Mucosa of stomach (tissue), 1 donor: ENCODE data around the gene MAGEF1.

Experiments
- H3K27me3 ChIP-seq: one replicate; pipeline ENCODE4 v1.7.0; 2013; ENCODE audit warnings: mild to moderate bottlenecking, low read length; ENCODE audit not compliant: control insufficient read depth, insufficient read depth
- H3K36me3 ChIP-seq: one replicate; pipeline ENCODE4 v1.7.0; 2013; ENCODE audit warnings: low read length; ENCODE audit not compliant: control insufficient read depth, insufficient read depth
- H3K4me1 ChIP-seq: one replicate; pipeline ENCODE4 v1.7.0; 2013; ENCODE audit warnings: mild to moderate bottlenecking, low read length; ENCODE audit not compliant: control insufficient read depth, insufficient read depth
- H3K4me3 ChIP-seq: one replicate; pipeline ENCODE4 v1.7.0; 2013; ENCODE audit warnings: low read length
- H3K9ac ChIP-seq: one replicate; pipeline ENCODE4 v1.7.0; 2013; ENCODE audit warnings: mild to moderate bottlenecking, low read length, moderate library complexity
- H3K9me3 ChIP-seq: one replicate; pipeline ENCODE4 v1.7.0; 2013; ENCODE audit warnings: mild to moderate bottlenecking, low read length, moderate library complexity; ENCODE audit not compliant: control insufficient read depth
- donor health status: Pancreatic carcinoma.

The MAGEF1 gene

DNA sequence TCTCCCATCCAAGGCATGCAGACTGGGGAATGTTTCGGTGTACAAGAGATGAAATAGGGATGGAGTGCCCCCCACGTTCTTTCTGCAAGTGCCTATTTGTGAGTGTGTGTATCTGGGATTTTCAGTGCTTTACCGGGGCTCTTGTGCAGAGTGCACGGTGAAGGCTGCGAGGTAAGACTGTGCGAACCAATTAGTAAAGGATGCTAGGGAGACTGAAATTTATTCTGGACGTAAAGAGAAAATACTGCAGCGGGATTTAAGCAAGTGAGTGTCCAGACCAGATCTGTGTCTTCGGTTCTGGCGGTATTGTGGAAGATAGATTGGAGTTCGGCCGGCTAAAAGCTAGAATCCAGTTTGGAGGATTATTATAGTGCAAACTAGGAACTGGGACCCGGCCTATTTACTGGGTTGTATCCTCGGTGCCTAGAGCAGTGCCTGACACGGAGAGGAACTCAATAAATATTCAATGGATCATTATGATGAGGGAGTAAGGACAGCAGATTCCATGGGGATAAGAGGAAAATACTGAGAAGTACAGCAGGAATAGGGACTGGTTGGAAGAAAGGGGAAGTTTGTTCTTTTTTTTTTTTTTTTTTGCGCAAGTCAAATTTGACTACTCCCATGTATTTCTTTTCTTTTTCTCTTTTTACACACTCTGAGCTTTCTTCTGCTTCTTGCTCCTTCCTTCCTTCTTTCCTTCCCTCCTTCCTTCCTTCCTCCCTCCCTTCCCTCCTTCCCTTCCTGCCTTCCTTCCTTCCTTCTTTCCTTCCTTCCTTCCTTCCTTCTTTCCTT lies 580 bp upstream of the MAGEF1 start:
- peak overlapping the region; percentile 34 for H3K4me3 ChIP-seq
- H3K4me1 ChIP-seq = peaks cover 18% of the 10 kb centered on the region

GRCh38 chr3:184710870-184711492 lies 883 bp downstream of the MAGEF1 start:
- H3K4me3 ChIP-seq = peak overlapping the region; percentile 34
- no peaks in the 10 kb centered on the region for H3K27me3 ChIP-seq
- peaks cover 6% of the 10 kb centered on the region for H3K36me3 ChIP-seq
- H3K4me1 ChIP-seq = peaks cover 12% of the 10 kb centered on the region
- no peaks in the 10 kb centered on the region for H3K9me3 ChIP-seq
- H3K9ac ChIP-seq = peak overlapping the region; percentile 65

More for the DNA sequence above, 580 bp upstream of the MAGEF1 start:
- H3K9ac ChIP-seq = peak overlapping the region; percentile 65
- H3K27me3 ChIP-seq = no peaks in the 10 kb centered on the region
- H3K9me3 ChIP-seq = no peaks in the 10 kb centered on the region
- peaks cover 6% of the 10 kb centered on the region for H3K36me3 ChIP-seq

DNA sequence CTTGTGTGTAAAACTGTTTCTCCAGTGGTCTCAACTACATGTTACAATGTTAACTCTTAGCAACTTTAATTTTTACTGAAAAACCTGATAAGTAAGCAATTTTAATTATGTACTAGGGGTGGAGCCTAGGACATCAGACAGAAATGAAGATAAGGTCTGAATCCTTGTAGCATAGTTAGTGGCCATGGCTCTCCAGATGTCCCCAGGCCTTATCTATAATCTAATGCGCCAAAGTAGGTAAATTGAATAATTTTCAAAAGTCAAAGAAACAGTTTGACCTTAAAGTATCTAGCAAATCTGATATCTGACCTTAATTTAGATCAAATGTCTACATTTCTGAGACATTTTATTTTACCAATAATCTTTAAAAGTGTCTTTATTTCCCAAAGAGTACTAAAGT lies 8.2 kb downstream of the MAGEF1 start:
- H3K9me3 ChIP-seq = no peaks in the 10 kb centered on the region
- H3K9ac ChIP-seq = no peak overlapping the region
- H3K27me3 ChIP-seq = no peaks in the 10 kb centered on the region
- no peaks in the 10 kb centered on the region for H3K4me1 ChIP-seq
- H3K4me3 ChIP-seq = no peak overlapping the region
- H3K36me3 ChIP-seq = no peaks in the 10 kb centered on the region

DNA sequence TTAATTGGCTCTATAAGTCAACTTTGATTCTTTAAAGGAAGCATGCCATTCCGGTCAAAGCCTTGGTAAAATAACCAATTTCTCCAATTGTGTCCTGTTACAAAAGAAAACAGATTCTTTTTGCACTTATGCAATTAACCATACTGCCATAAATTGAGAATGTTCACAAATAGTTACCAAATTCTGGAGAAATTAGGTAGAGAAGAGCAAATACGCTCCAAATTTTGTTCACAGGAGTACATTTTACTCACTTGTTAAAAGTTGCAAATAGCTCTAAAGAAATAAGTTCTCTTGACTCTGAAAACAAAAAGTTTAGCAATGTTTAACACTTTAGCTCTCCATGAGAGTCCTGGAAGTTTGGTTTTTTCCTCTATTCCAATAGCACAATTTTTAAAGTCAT lies 11.1 kb downstream of the MAGEF1 start:
- Histone ChIP-seq H3K9ac (no peak overlapping the region), H3K4me3 (no peak overlapping the region), H3K36me3 (no peaks in the 10 kb centered on the region), H3K4me1 (no peaks in the 10 kb centered on the region), H3K27me3 (no peaks in the 10 kb centered on the region), H3K9me3 (no peaks in the 10 kb centered on the region)

- Histone ChIP-seq H3K36me3 (no peaks in the 10 kb centered on the region), H3K4me1 (no peaks in the 10 kb centered on the region), H3K9ac (no peak overlapping the region), H3K9me3 (no peaks in the 10 kb centered on the region), H3K4me3 (no peak overlapping the region), H3K27me3 (no peaks in the 10 kb centered on the region)
Observed at GRCh38 chr3:184697845-184698244, 14.0 kb downstream of the MAGEF1 start.

DNA sequence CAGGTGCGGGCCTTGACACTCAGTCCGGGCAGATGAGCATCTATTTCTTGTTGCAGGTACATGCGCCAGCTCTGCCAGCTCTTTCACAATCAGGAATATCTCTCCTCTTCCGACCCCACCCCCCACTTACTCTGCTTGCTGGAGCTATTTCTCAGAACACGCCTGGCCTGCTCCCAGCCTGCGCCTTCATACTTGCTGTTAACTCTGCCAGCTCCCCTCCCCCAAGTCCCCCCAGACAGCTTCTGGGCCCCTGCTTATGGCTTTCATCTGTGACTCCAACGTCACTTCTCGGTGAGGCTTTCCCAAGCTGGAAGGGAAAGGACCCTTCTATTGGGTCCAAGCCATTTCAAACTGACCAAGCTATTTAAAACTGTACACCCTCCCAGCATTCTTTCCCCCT lies 15.2 kb downstream of the MAGEF1 start:
- Histone ChIP-seq H3K9ac (no peak overlapping the region), H3K4me3 (no peak overlapping the region), H3K27me3 (no peaks in the 10 kb centered on the region), H3K36me3 (no peaks in the 10 kb centered on the region), H3K9me3 (no peaks in the 10 kb centered on the region), H3K4me1 (peaks cover 8% of the 10 kb centered on the region)

DNA sequence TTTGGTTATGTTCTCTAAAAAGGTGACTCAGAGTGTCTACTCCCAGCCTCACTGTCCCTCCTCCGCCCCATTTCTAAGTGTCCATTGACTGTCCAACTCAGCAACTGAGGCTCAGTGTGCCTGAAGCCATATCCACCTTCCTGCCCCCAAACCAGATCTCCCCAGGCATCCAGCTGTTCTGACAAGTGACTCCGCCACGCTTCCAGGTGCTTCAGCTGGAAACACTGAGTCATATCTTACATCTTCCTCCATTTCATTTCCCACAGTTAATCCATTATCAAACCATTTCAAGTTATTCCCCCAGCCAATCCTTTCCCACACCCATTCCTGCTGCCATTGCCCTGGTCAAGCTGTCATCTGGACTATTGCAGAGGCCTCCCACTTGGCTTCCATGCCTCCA lies 17.1 kb downstream of the MAGEF1 start:
- peaks cover 8% of the 10 kb centered on the region for H3K4me1 ChIP-seq
- no peak overlapping the region for H3K4me3 ChIP-seq
- H3K36me3 ChIP-seq = no peaks in the 10 kb centered on the region
- H3K27me3 ChIP-seq = no peaks in the 10 kb centered on the region
- H3K9me3 ChIP-seq = no peaks in the 10 kb centered on the region
- no peak overlapping the region for H3K9ac ChIP-seq

GRCh38 chr3:184694133-184694665 lies 17.7 kb downstream of the MAGEF1 start:
- H3K36me3 ChIP-seq = no peaks in the 10 kb centered on the region
- H3K4me1 ChIP-seq = peaks cover 8% of the 10 kb centered on the region
- no peaks in the 10 kb centered on the region for H3K27me3 ChIP-seq
- no peak overlapping the region for H3K9ac ChIP-seq
- no peak overlapping the region for H3K4me3 ChIP-seq
- H3K9me3 ChIP-seq = no peaks in the 10 kb centered on the region

DNA sequence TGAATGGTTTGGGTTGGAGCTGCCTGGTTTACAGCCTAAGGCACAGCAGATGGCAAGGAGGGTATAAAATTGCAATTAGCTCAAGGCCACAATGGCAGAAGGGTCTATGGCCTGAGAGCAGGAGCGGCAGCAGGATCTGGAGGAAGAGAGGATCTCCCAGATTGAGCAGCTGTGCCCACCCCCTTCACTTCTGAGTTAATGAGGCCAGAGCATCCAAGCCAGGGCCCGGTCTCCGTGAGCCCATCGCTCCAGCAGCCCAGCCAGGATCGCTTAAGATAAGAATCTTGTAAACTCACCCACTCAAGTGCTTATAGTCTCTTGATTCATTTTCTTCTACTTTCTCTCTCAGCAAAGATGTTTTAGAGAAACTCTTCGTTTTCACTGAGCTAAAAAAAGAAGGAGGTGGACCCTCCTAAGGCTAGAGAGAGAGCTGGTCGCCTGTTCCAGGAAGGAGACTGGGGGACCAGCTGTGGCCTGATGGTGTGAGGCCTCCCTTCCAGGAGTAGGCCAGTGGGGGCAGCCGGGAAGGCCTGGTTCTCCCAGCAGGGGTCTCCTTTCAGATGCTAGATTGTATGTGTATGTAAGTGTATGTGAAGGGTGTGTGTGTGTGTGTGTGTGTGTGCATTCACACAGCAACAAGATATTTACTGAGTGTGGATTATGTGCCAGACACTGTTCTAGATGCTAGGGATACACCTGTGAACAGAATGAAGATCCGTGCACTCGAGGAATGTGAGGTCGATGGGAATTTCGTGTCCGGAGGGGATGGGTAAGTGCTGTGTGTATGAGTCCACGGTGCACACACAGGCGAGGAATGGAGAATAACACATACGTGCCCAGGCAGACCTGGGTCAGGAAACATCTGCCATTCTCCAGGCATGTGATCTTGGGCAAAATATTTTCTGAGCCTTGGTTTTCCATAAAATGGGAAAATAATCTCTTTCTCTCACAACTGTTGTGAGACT lies 18.6 kb downstream of the MAGEF1 start:
- no peak overlapping the region for H3K4me3 ChIP-seq
- H3K9me3 ChIP-seq = no peaks in the 10 kb centered on the region
- no peaks in the 10 kb centered on the region for H3K27me3 ChIP-seq
- H3K4me1 ChIP-seq = peaks cover 11% of the 10 kb centered on the region
- no peaks in the 10 kb centered on the region for H3K36me3 ChIP-seq
- H3K9ac ChIP-seq = no peak overlapping the region

- Histone ChIP-seq H3K27me3 (no peaks in the 10 kb centered on the region), H3K4me1 (peaks cover 24% of the 10 kb centered on the region), H3K9me3 (no peaks in the 10 kb centered on the region), H3K4me3 (no peak overlapping the region), H3K36me3 (no peaks in the 10 kb centered on the region), H3K9ac (no peak overlapping the region)
Observed at GRCh38 chr3:184691397-184692231, 20.2 kb downstream of the MAGEF1 start.

DNA sequence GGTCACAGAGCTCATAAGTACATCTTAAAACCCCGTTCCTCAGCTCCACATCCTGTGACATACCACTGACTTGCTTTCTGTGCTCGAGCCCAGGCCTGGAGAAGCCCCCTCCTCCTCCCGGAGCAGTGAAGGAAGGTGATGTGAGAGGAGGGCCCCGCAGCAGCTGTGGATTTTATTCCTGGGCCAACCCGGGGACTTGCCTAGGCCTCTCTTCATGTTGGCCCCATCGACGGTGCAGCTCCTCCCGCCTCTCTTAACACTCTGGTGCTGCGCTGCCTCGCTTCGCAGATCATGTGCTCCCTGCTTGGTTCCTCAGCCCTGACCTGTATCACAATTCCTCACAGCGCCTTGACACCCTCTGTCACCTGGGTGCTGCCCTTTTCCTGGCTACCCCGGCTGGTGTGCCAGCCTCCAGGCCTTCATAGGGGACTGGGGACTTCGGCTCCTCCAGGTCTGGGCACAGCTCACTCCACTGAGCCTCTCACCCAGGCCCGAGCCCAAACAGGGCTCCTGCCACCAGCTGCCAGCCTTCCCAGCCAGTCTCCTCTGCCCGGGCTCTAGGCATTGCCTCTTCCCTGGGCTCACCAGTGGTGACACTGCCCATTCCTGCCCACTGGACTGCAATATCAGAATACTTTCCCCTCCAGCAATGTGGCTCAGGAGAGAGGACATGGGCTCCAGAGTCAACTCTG lies 21.5 kb downstream of the MAGEF1 start:
- no peak overlapping the region for H3K4me3 ChIP-seq
- peaks cover 31% of the 10 kb centered on the region for H3K4me1 ChIP-seq
- H3K36me3 ChIP-seq = no peaks in the 10 kb centered on the region
- H3K27me3 ChIP-seq = no peaks in the 10 kb centered on the region
- H3K9me3 ChIP-seq = no peaks in the 10 kb centered on the region
- no peak overlapping the region for H3K9ac ChIP-seq
